ENCODE measurements around the gene EIF2B1.

Gene EIF2B1

DNA sequence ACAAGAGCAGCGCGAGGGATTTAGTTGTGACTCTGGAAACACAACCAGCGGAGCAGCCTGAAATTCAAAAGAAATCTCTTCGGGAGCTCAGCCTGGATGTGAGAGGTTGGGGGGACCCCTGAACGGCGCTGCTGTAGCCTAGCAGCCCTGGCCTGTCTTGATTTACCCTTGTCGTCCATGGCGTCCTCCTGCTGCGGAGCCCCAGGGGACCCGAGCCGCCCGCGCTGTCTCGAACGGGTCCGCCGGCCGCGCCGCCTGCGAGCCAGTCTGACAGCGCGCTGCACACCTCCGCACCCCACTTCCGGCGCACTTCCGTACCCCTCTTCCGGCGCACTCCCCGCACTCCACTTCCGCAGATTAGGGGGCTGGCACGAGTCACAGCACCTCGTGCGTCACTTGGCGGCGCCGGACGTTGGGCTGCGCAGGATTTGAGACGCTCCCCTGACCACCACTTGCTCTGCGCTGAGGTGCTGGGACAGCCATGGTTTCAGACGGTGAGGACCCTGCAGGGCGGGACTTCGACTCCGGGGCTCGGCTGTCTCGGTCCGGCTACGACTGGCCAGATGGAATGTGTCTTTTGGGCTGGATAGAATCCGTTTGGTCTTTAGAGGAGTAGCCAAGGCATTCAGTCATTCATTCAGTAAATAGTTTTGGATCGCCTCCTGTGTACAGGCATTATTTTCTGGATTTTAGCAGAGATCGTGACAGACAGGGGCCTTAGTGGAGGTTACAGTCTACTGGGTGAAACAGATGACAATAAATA, at the start of gene EIF2B1, which contains the start of gene GTF2H3:
Gene EIF2B1 (minus strand): TSS at position 308 of the 763 bp plus-strand sequence. CDS start 129 bp downstream, at position 179.
Gene GTF2H3 (plus strand): TSS at position 451 of the 763 bp plus-strand sequence. CDS start 31 bp downstream, at position 482.
- TF ChIP-seq, protein P1, sequence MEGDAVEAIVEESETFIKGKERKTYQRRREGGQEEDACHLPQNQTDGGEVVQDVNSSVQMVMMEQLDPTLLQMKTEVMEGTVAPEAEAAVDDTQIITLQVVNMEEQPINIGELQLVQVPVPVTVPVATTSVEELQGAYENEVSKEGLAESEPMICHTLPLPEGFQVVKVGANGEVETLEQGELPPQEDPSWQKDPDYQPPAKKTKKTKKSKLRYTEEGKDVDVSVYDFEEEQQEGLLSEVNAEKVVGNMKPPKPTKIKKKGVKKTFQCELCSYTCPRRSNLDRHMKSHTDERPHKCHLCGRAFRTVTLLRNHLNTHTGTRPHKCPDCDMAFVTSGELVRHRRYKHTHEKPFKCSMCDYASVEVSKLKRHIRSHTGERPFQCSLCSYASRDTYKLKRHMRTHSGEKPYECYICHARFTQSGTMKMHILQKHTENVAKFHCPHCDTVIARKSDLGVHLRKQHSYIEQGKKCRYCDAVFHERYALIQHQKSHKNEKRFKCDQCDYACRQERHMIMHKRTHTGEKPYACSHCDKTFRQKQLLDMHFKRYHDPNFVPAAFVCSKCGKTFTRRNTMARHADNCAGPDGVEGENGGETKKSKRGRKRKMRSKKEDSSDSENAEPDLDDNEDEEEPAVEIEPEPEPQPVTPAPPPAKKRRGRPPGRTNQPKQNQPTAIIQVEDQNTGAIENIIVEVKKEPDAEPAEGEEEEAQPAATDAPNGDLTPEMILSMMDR (IDR thresholded peaks at IDR 0.05; ENCODE audit: low read depth, low read length, missing control alignments): no peak
- H3K4me3 ChIP-seq (ENCODE audit: low read depth, low read length): peak within 1 kb of the TSS; percentile 97
- peak; percentile 92 for DNase-seq (ENCODE audit: low read depth)
- in situ Hi-C loops (cut with HindIII; ENCODE audit: low sequenced_read_pairs): no loop called here

GRCh38 chr12:123681605-123682004, 48.1 kb upstream of the EIF2B1 start:
- DNase-seq (ENCODE audit: low read depth): no peak
- TF ChIP-seq, protein P1 (IDR thresholded peaks at IDR 0.05; ENCODE audit: low read depth, low read length, missing control alignments): no peak
- H3K4me3 ChIP-seq (ENCODE audit: low read depth, low read length): no peak overlapping the region
- in situ Hi-C loops (cut with HindIII; ENCODE audit: low sequenced_read_pairs): no loop called here

GRCh38 chr12:123678981-123679380, 45.5 kb upstream of the EIF2B1 start:
- DNase-seq (ENCODE audit: low read depth): no peak
- in situ Hi-C loops (cut with HindIII; ENCODE audit: low sequenced_read_pairs): no loop called here
- TF ChIP-seq, protein P1 (IDR thresholded peaks at IDR 0.05; ENCODE audit: low read depth, low read length, missing control alignments): no peak
- H3K4me3 ChIP-seq (ENCODE audit: low read depth, low read length): no peak overlapping the region

GRCh38 chr12:123676616-123677320, 43.3 kb upstream of the EIF2B1 start:
- in situ Hi-C loops (cut with HindIII; ENCODE audit: low sequenced_read_pairs): no loop called here
- TF ChIP-seq, protein P1 (IDR thresholded peaks at IDR 0.05; ENCODE audit: low read depth, low read length, missing control alignments): no peak
- no peak for DNase-seq (ENCODE audit: low read depth)
- H3K4me3 ChIP-seq (ENCODE audit: low read depth, low read length): no peak overlapping the region

GRCh38 chr12:123675436-123675835, 42.0 kb upstream of the EIF2B1 start:
- TF ChIP-seq, protein P1 (IDR thresholded peaks at IDR 0.05; ENCODE audit: low read depth, low read length, missing control alignments): no peak
- DNase-seq (ENCODE audit: low read depth): no peak
- no peak overlapping the region for H3K4me3 ChIP-seq (ENCODE audit: low read depth, low read length)
- in situ Hi-C loops (cut with HindIII; ENCODE audit: low sequenced_read_pairs): no loop called here

DNA sequence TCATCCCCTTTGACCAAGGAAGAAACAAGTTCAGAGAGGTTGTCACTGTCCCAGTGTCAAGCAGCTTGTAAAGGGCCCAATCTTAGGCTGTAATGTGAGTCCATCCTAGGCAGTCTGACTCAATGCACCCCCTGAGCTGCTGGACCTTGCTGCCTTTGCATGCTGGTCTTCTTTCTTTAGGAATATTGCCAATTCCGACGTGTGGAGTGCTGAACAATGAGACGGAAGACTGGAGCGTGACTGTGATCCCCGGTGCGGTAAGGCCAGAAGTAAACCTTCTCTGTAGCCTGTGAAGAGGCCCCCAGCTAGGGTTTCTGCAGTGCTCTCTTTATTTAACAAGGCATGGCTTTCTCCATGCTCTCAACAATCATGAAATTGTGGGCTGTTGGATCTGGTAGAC, 38.4 kb upstream of the EIF2B1 start:
- in situ Hi-C loops (cut with HindIII; ENCODE audit: low sequenced_read_pairs): loop anchor here (25.0 kb wide), 1 partner anchor 315 kb away; no protein-coding TSS in a partner anchor
- TF ChIP-seq, protein P1 (IDR thresholded peaks at IDR 0.05; ENCODE audit: low read depth, low read length, missing control alignments): no peak
- peak; percentile 53 for DNase-seq (ENCODE audit: low read depth)
- H3K4me3 ChIP-seq (ENCODE audit: low read depth, low read length): peak overlapping the region; percentile 73
